Measurements from ENCODE around the gene AGBL3.

DNA sequence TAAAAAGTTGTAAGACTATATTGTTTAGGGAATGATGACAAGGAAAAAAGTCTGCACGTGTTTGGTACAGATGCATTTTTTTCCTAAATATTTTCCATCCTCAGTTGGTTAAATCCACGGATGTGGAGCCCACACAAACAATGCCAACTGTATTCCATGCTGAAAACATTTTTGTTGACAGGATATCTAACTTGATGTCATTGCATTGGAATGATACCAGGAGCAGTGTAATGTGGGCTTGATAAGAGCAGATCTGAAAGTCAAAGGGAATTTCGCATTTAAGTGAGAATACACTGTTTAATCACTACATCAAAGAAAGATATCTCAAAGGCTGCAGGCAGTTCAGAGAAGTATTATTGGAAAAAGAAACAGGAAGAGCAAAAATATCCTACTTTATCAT, 112.1 kb downstream of the AGBL3 start:
- TF ChIP-seq, protein P1, sequence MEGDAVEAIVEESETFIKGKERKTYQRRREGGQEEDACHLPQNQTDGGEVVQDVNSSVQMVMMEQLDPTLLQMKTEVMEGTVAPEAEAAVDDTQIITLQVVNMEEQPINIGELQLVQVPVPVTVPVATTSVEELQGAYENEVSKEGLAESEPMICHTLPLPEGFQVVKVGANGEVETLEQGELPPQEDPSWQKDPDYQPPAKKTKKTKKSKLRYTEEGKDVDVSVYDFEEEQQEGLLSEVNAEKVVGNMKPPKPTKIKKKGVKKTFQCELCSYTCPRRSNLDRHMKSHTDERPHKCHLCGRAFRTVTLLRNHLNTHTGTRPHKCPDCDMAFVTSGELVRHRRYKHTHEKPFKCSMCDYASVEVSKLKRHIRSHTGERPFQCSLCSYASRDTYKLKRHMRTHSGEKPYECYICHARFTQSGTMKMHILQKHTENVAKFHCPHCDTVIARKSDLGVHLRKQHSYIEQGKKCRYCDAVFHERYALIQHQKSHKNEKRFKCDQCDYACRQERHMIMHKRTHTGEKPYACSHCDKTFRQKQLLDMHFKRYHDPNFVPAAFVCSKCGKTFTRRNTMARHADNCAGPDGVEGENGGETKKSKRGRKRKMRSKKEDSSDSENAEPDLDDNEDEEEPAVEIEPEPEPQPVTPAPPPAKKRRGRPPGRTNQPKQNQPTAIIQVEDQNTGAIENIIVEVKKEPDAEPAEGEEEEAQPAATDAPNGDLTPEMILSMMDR (IDR thresholded peaks at IDR 0.05), result no peak
- TF ChIP-seq POLR2A (IDR thresholded peaks at IDR 0.05), result no peak

Data from uterus (tissue), 2 donors.